Stimulated activated CD8-positive, alpha-beta memory T cell treated with anti-CD3 and anti-CD28 coated beads, Interleukin-12 subunit alpha, Interleukin-12 subunit beta, amount 100 ng/mL, for 4 hours (primary cell): Measurements from ENCODE around the gene SPATA21.

Experiments used
- DNase-seq: peaks from one replicate; pipeline ENCODE4 v3.0.0-alpha.2; 2020; ENCODE audit warnings: low read depth

The SPATA21 gene

DNA sequence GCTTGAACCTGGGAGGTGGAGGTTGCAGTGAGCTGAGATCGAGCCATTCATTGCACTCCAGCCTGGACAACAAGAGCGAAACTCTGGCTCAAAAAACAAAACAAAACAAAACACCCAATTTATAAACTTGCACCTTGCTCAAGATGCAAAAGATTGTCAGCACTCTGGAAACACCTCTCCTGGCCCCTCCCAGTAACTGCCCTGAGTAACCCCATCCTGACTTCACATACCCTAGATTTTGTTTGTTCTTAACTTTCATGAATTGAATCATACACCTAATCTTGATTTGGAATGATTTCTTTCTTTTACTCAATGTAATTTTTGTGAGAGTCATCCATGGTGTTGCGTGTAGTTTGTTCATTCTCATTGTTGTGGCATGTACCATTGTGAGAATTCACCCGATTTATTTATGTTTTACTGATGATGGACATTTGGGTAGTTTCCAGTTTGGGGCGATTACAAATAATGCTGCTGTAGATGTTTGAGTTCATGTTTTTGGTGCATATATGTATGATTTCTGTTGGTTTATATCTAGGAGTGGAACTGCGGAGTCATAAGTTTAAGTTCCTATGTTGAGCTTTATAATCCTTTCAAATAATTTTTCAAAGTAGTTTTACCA is 13.7 kb upstream of the SPATA21 start:
- no peak for DNase-seq

DNA sequence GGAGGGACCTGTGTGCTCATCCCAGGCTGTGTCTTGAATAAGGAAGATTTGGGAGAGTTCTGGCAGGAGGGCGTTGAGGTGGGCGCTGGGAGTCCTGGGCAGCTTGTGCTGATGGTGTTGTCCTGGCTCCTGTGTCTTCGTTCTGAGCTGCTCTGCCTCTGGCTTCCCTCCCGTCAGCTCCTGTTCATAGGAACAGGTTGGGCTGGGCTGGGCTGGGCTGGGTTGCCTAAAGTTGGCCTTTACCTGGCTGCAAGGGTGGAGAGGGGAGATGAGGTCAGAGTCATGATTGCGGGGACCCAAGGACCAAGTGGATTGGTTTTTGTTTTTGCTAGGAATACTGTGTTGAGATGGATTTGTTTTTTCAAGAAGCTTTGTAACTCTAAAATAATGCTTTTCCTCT is 12.4 kb upstream of the SPATA21 start:
- DNase-seq, result no peak

DNA sequence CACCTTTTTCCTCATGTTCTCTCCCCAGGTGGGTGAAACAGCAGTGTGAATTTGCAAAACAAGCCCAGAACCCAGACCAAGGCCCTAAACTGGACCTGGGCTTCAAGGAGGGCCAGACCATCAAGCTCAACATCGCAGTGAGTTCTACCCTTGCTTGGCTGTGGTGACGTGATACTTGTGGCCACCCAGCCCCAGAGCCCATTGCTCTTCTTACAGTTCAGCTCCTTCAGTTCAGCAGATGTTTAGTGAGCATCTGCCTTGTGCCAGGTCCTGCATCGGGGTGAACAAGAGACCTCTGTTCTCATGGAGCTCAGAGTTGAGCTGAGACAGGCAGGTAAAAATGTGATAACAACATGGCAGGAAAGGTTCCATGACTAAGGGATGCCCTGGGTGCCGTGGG is 11.8 kb upstream of the SPATA21 start:
- no peak for DNase-seq

DNA sequence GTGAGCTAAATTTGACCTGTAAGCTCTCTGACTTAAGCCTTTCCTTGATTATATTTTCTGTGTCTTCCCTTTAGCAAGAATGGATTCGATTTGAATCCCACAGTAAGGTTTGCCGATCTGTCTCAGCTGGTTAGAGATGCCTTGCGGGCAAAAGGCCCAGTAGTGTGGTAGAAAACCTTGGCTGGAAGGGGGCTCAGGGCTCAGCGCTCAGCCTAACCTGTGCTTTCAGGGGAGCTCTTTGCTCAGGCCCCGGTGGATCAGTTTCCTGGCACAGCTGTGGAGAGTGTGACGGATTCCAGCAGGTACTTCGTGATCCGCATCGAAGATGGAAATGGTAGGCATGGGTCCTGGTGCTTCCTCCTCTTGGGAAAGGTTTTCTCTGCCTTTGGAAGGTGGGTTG is 10.4 kb upstream of the SPATA21 start:
- no peak for DNase-seq

DNA sequence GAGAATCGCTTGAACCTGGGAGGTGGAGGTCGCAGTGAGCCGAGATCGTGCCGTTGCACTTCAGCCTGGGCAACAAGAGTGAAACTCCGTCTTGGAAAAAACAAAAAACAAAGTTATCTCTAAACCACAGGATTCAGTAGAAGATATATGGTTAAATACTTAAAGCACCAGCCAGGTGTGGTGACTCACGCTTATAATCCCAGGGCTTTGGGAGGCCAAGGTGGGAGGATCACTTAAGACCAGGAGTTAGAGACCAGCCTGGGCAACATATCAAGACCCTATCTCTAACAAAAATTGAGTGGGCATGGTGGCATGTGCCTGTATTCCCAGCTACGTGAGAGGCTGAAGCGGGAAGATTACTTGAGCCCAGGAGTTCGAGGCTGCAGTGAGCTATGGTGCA is 8.9 kb upstream of the SPATA21 start:
- DNase-seq, result no peak

DNA sequence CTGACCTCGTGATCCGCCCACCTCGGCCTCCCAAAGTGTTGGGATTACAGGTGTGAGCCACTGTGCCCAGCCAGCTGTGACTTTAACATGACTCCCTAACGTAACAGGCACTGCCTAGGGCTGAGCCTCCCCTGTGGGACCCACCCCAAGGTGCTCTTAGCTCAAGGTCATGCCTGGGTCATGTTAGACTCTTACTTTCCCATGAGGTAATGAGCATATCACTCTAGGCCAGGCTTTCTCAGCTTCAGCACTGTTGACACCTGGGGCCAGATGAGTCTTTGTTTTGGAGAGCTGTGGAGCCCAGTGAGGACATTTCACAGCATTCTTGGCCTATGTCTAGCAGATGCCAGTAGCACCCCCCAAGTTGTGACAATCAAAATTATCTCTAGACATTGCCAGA is 7.8 kb upstream of the SPATA21 start:
- DNase-seq, result no peak

DNA sequence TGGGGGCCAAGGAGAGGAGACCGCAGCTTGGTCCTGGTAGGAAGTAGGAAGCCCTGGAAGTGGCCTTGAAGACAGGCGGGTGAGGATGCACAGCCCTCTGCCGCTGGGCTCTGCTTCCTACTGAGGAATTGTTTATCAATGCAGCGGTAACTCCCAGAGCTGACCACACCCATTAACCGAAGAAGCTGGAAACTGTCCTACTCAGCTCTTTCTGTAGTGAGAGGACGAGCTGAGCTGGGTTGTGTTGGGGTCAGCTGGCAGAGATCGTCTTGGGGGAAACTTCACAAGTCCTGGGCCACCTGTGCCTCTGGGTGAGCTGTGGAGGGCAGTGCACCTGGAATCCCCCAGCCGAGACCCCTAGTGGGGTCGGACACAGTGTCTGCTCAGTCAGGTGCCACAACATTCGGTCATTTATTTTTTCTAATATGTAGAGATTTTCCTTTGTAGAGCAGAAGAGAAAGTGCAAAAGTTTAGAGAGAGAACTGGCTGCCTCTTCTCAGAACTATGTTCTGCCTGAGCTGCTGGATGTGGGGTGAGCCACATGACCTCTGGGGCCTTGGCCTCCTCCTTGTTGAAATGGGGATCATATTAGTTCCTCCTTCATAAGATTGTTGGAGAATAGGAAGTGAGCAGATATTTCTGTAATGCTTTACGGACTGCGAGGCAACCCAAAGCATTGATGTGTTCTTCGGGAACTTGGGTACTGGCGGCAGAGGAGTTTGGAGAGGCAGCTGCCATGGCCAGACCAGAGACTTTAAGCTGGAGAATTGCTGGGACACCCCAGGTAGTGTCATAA is 6.9 kb upstream of the SPATA21 start:
- DNase-seq, result no peak

DNA sequence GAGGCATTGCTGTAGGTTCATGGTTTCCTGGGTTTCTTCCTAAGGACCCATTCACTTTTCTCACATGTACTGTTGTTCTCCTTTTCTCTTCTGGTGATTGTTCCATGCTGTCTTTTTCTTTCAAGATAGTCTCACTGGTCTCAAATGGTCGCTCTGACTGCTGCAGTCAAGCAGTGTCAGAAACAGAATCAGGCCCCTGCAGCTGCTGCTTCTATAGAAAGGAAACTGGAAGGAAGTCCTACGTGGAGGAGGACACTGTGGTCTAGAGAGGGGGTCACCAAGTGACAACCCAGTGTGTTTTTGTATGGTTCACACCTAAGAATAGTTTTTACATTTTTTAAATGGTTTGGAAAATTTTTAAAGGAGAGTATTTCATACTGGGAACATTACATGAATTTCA is 5.7 kb upstream of the SPATA21 start:
- DNase-seq, result no peak

DNA sequence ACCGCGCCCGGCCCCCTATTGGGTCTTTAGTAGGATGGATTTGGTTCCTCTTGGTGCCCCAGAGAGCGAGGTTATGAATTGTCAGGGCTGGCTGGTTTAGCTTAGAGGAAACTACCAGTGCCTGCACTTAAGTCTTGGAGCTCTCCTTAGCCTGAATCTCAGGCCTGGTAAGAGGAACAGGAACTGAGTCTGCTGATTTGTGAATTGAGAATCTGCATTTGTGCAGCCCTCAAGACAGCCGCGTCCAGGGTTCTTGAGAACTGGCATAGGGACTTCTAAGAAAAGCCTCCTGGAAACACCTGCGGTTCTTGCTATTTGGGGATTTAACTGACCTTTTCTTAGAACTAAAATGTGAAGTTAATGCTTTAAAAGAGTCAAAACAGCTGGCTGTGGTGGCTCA is 5.0 kb upstream of the SPATA21 start:
- DNase-seq, result no peak

DNA sequence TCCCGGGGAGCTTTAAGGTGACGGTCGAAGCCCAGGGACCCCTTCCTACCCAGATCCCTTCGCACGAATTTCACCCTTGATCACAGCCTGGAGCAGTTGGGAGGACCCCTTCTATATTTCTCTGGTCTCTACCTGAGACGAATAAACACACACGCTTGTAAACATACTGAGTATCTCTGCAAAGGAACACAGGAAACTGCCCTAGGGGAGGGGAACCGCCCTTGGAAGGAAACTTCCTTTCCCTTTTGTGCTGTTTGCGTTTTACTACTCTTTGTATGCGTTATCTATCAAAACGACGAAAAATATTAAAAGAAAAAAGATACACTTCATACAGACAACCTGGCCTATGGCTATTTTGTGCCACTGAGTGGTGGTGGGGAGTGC is 4.0 kb upstream of the SPATA21 start:
- no peak for DNase-seq

DNA sequence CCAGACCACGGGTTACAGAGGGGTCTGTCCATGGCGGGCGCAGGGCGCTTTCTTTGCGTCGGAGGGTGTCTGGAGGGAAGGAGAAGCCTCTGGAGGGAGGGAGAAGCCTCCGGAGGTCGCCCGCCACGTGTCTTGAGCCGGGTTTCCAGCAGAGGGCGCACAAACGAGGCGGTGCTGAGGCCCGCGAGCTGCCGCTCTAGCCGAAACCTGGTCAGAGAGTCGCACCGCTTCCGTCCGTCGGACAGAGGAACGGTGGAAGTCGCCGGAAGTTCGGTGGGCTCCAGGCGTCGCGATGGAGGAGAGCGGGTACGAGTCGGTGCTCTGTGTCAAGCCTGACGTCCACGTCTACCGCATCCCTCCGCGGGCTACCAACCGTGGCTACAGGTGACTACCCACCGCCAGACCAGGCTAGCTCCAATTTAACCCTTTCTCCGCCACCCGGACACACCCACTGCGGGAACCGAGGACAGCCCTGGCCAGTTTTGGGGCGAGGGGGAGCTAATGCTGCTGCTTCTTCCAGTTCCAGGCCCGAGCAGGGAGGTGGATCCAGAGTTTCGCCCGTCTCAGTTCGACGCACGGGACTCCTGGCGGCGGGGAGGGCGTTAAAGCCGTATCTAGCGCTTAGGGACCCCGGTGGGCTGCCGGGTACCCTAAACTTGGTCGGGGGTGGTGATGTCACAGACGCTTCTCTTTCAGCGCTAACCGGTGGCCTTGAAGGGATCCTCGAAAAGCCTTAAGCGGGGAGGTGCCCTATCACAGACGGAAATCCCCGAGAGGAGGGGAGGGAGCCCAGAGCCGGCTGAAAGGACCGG is 3.5 kb upstream of the SPATA21 start, which contains the start of gene NECAP2:
Gene NECAP2 (plus strand): TSS at position 255 of the 812 bp plus-strand sequence. CDS start 38 bp downstream, at position 293.
- peak; percentile 87 for DNase-seq

DNA sequence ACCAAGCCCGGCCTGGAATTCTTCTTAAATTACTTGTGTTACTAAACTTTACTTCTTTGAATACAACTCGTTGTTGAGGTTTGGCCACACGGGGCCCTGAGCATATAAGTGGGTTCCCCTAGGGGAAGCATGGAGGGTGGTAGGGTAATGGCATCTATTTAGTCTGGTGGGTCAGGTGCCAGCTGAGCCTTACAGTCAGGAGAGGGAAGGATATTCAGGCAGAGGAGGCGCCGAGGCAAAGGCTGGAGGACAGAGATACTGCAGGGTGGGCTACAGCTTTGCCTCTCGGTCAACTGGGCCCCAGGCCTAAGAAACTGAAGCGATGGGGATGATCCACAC is 2.9 kb upstream of the SPATA21 start:
- no peak for DNase-seq

DNA sequence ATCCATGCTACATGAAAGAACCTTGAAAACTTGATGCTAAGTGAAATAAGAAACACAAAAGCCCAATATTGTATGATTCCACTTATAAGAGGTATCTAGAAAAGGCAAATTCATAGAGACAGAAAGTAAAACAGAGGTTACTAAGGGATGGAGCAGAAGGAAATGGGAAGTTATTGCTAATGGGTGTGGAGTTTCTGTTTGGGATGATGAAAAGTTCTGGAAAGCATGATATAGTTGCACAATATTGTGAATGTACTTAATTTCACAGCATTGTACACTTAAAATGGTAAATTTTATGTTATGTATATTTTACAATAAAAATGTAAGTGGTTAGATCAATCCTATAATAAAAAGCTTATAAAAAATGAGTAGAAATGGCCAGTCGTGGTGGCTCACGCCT is 1.7 kb upstream of the SPATA21 start:
- no peak for DNase-seq

DNA sequence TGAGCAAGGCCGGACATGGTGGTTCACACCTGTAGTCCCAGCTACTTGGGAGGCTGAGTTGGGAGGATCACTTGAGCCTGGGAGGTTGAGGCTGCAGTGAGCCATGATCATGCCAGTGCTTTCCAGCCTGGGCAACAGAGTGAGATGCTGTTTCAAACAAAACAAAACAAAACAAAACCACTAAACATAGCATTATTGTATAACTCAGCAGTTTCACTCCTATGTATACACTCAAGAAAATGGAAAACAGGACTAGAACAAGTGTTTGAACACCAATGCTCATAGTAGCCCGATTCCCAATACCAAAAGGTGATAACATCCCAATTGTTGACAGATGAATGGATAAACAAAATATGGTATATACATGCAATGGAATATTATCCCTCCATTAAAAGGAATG is 1.3 kb upstream of the SPATA21 start:
- DNase-seq, result no peak

DNA sequence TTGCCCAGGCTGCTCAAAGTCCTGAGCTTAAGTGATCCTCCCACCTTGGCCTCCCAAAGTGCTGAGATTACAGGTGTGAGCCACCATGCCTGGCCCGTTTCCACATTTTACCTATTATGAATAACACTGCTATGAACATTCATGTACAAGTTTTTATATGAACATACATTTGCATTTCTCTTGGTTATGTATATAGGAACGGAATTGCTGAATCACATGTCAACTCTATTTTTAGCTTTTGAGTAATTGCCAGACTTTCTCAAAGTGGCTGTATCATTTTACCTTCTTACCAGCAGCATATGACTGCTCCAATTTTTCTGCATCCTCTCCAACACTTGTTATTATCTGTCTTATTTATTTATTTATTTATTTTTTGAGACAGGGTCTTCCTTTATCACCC is 2.7 kb downstream of the SPATA21 start:
- no peak for DNase-seq

DNA sequence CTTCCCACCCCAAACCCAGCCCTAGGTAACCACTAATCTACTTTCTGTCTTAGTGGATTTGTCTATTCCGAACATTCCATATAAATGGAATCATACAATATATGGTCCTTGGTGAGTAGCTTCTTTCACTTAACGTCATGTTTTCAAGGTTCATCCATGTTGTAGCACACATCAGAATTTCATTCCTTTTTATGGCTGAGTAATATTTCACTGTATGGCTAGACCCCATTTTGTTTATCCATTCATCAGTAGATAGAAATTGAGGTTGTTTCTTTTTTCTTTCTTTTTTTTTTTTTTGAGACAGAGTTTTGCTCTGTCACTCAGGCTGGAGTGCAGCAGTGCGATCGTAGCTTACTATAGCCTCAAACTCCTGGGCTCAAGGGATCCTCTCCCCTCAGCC is 3.2 kb downstream of the SPATA21 start:
- DNase-seq, result no peak

DNA sequence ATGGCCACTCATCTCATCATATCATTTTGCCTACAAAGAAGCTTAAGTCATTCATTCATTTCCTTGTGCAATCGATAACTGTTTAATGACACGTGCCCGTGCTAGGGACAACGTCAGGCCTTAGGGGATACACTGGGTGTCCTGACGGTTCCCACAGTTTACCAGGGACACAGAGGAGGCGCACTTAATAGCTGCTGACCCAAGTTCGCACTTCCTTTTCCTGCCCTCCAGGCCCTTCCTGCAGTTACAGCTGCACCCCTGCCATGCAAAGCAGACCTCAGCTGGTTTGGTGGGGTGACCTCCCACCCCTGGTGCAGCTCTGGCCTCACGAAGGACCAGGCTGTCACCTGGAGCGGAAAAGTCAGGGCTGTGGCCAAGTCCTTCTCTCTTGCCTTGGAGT is 4.2 kb downstream of the SPATA21 start:
- DNase-seq, result no peak

DNA sequence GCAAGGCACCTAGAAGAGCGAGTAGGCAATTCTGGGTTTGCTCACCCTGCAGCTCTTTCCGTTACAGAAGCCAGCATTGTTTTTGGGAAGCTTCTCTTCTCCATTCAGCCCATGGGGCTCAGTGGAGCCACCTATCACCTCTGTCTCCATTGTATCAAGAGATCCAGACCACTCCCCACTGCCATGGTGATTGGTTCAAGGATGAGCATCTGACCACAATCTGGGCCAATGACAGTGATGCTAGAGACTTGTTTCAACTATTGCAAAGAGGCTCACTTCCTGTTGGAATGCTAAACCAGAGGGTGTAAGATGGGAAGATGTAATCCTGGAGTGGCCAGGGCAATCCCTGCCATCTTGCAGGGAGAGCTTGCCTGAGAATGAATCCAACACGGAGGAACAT is 6.6 kb downstream of the SPATA21 start:
- DNase-seq, result no peak

DNA sequence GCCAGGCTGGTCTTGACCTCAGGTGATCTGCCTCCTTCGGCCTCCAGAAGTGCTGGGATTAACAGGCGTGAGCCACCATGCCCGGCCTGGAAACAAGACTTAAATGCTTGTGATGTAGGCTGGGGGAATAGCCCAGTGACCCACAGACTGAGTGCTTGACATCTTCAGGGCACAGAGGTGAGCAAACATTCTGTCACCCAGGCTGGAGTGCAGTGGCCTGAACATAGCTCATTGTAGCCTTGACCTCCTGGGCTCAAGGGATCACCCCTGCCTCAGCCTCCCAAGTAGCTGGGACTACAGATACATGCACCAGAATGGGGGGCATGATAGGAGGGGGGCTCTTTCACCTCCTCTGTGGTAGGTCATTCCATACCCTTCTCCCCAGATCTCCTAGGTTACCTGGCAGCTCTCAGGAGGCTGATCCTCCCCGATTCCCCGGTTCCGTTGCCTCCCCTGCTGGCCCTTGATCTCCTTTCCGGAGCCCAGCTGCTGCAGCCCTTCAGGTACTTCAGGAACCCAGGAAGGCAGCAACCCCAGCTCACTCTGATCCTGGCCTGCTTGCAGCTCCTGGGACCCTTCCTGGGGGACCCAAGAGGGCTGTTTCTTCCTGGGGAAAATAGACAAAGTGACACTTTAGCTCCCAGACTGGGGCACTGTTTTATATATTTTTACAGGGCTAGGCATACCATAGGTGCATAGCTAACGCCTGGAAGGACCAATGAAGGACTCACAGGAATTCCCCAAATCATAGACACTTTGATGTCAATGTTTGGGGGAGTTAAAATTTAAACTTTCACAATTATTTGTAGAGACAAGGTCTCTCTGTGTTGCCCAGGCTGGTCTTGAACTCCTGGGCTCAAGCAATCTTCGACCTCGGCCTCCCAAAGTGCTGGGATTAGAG is 11.8 kb downstream of the SPATA21 start:
- DNase-seq, result no peak

DNA sequence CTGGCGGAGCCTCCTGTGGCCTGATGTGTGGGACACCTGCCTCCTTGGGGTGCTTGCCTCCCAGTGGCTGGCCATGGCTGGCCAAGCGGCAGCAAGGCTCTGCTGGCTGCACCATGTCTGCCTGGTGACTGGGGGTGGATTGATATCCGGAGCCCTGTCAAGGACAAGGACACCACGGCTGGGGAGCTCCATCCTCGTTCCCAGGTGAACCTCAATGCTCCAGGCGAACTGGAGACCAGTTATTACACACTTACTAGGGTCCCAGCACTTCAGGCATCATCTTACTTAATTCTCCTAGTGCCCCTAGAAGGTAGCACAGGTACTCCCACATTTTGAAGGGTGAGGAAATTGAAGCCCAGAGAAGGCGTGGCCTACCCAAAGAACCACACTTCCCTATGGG is 15.2 kb downstream of the SPATA21 start:
- no peak for DNase-seq

DNA sequence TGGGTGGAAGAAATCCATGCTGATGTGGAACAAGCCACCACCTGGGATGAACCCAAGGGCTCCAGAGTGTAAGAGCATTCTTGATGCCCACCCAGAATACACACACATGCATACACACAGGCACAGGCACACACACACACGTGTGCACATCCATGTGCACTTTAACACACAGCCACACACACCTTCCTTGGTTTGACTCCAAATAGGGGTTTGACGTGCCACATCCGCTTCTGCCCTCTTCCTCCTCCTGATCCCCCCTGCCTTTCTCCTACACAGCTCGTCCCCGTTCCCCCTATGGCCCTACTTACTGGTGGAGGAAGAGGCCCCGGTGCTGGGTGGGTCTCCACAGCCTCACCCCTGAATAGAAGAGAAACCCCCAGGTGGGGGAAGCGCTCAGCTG is 16.0 kb downstream of the SPATA21 start:
- DNase-seq, result no peak

DNA sequence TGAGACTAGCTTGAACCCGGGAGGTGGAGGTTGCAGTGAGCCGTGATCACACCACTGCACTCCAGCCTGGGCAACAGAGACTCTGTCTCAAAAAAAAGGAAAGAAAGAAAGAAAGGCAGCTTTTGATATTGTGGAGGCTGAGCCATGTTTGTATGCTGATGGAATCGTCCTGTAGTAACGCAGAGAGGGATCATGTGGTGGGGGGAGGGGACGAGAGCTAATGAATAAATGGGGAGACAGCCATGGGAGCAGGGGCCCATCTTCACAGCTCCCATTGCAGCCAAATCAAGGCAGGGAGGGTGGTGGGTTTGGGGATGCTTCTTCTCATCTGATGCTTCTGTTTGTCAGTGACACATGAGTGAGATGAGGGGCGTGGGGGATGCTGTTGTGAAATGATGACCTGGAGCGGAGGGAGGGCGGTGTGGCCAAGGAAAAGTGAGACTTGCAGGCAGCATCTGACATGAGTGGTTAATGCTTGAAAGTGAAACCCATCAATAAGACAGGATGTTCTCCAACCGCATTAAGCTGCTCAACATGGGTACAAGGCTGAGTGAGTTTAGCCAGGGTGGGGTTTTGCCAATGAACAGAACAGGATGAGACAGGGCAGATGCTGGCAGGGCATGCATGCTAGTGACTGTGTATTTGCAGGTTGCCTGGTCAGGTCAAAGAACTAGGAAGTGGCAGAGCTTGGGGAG is 16.7 kb downstream of the SPATA21 start:
- DNase-seq, result peak; percentile 32
